ENCODE data around the gene TEX22. TPM values are rescaled to one million over a fixed set of nuclear protein-coding genes. Genes with fewer than 3 reads are reported as not detected.
"Not testable (repeated sequence)": the region's sequence is repeated elsewhere in the genome, so short reads cannot be mapped to it uniquely, and the experiment has no call there.

Gene TEX22
- total RNA-seq (2014; rRNA removed; shearing (Covaris generic)) = 0.41 and 2.0 TPM in 2 replicates

GRCh38 chr14:105398044-105398725, at the start of gene TEX22:
Gene TEX22, plus strand, starts transcription at chr14:105398538. Its CDS starts 803 bp downstream, at chr14:105399341.
- in situ Hi-C loops (cut with HindIII; ENCODE audit: low sequenced_read_pairs) = no loop called here
- peak; percentile 73 for DNase-seq (ENCODE audit: low spot score)

- in situ Hi-C loops (cut with HindIII; ENCODE audit: low sequenced_read_pairs) = no loop called here
Measured at GRCh38 chr14:105348945-105349699, 49.2 kb upstream of the TEX22 start.

DNA sequence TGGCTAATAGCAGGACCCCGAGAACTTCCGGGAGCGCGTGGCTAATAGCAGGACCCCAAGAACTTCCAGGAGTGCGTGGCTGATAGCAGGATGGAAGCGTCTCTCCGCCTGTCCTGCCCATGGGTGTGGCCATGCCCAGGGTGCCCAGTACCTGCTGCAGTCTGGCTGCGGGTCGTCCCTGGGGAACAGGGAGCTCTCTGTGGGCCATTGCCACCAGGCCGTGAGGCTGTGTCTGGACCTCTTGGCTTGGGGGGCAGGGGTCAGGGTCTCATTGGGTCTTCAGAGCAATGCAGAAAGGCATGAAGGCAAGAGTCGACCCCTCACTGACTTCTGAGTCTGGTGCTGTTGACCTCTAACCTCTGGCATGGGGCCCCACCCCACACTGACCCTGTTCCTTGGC, 48.3 kb upstream of the TEX22 start:
- in situ Hi-C loops (cut with HindIII; ENCODE audit: low sequenced_read_pairs) = no loop called here
- no peak for DNase-seq (ENCODE audit: low spot score)

More at GRCh38 chr14:105348945-105349699, 49.2 kb upstream of the TEX22 start:
- no peak for DNase-seq (ENCODE audit: low spot score)

DNA sequence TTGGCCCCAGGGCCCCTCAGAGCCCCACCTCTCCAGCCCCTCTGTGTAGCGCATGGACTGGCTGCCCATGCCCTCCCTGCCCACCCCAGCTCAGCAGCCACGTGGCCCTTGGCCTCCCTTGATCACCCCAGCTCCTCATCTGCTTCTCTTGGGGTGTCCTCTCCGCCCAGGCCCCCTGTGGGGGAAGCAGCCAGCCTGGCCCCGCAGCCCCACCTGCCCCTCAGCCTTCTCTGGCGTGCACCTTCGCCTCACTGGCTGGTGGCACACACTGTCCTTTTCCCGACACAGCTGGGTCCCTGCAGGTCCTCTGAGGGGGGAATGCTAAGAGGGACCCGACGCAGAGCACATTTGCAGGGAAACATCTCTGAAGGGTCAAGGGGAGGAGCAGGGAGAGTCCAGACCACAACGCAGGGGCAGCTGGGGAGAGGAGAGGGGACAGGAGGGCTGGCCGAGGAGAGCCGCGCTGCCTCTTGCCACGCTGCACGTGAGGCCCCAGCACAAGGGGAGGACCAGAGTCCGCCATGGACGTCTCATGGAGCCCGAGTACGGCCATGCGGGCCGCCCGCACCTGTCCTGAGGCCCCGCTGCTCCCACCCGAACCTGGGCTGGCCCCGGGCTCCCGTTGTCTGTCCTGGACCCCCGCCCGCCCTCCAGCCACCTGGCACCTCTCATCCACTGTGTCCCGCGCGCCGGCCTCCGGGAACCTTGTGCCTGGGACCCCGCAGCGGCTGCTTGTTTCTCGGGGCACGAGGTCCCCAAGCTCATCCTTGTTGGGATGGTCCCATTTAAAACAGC, 47.7 kb upstream of the TEX22 start:
- in situ Hi-C loops (cut with HindIII; ENCODE audit: low sequenced_read_pairs) = no loop called here
- no peak for DNase-seq (ENCODE audit: low spot score)

DNA sequence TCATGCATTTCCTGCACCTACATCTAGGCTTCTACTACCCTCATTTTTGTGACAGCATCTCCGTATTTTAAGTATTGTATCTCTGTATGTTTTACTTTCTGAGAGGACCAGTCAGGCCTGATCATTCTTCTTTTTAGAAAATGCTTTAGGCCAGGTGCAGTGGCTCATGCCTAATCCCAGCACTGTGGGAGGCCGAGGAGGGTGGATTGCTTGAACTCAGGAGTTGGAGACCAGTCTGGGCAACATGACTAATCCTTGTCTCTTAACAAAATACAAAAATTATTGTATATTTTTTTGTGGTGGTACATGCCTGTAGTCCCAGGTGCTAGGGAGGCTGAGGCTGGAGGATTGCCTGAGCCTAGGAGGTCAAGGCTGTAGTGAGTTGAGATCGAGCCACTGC, 46.9 kb upstream of the TEX22 start:
- DNase-seq (ENCODE audit: low spot score) = no peak
- in situ Hi-C loops (cut with HindIII; ENCODE audit: low sequenced_read_pairs) = no loop called here

- DNase-seq (ENCODE audit: low spot score) = peak; percentile 94
- in situ Hi-C loops (cut with HindIII; ENCODE audit: low sequenced_read_pairs) = no loop called here
Measured at GRCh38 chr14:105351920-105352851, 46.2 kb upstream of the TEX22 start.

- in situ Hi-C loops (cut with HindIII; ENCODE audit: low sequenced_read_pairs) = no loop called here
- DNase-seq (ENCODE audit: low spot score) = no peak
Measured at GRCh38 chr14:105353136-105353535, 45.2 kb upstream of the TEX22 start.

DNA sequence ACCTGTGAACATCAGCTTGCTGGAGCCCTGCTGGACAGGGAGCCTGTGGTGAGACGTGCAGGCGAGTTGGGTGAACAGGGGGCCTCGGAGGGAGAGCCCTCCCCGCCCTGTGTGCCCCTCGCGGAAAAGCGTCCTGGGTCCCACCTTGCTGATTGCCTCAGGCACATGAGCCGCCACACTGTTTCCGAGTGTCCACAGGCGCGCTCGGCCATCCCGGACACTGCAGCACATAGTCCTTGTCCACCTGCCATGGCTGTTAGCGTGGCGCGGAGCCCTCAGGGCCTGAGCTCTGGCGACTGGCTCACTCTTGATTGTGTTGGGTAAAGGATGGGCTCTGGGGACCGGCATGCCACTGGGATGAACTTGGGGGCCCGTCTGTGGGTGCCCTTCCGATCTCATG, 43.8 kb upstream of the TEX22 start:
- in situ Hi-C loops (cut with HindIII; ENCODE audit: low sequenced_read_pairs) = no loop called here
- DNase-seq (ENCODE audit: low spot score) = no peak

DNA sequence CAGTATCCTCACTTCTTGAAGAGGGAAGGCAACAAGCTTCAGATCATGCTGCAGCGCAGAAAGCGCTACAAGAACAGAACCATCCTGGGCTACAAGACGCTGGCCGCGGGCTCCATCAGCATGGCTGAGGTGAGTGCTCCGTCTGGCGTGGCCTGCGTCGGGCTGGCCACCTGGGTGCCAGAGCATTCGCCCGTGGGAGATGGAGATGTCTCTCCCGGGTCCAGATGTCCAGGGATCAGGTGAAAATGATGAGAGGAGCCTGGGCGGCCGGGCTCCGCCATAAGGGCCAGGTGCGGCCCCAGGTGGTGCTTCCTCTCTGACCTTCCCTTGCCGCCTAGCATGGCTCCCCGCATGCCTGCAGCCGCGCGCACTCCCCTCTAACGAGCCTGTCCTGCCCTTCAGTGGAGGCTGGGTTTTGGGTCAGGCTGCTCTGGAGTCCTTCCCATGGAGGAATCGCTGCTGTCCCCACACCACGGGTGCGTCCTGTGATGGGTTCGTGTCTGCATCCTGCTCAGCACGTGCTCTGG, 43.2 kb upstream of the TEX22 start:
- no peak for DNase-seq (ENCODE audit: low spot score)
- in situ Hi-C loops (cut with HindIII; ENCODE audit: low sequenced_read_pairs) = no loop called here

GRCh38 chr14:105355850-105356604, 42.3 kb upstream of the TEX22 start:
- DNase-seq (ENCODE audit: low spot score) = no peak
- in situ Hi-C loops (cut with HindIII; ENCODE audit: low sequenced_read_pairs) = no loop called here

GRCh38 chr14:105356927-105357326, 41.4 kb upstream of the TEX22 start:
- in situ Hi-C loops (cut with HindIII; ENCODE audit: low sequenced_read_pairs) = no loop called here
- DNase-seq (ENCODE audit: low spot score) = no peak

DNA sequence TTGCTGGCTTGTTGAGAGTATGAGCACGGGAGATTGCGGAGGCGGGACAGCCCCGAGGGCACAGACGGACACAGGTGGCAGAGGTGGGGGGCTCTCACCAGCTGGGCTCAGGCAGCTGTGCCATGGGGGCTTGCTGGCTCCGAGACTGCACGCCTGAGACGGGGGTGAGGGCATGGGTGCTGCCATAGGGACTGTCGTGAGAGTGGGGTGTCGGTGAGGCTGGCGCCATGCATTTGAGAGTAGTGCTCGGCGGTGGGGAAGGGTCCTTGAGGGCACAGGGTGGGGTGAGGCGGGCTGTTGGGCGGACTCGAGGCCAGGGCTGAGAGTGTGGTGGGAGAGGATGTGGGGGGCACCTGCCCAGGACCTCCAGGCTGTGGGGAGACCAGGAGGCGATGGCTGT, 40.7 kb upstream of the TEX22 start:
- in situ Hi-C loops (cut with HindIII; ENCODE audit: low sequenced_read_pairs) = no loop called here
- DNase-seq (ENCODE audit: low spot score) = no peak

DNA sequence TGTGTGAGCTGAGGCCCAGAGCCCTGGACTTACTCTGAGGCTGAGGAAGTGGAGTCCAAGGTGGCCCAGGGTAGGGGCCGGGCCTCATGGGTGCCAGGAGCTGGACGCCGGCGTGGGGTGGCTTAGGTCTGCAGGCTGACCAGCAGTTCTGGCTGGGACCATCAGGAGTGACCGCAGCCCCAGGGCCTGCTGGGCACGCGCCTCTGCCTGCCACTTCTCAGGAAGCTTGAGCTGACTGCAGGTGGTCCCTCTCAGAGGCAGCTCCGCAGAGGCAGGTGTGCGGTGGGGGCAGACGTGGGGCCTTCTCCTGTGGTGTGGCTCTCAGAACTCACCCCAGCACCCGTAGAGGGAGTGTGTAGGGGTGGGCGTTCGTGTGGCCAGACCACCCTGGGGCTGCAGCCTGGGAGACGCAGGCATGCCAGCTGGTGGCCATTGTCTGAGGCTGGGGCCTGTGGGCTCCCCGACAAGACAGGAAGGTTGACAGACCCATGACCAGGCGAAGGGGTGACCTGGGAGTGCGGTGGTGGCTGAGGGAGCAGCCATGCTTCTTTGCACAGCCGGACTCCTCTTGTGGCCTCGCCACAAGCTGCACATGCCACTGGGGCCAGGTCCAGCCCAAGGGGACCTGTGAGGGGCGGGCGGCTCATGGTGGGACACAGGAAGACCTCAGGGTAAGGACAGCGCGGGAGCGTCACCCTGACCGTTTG, 40.0 kb upstream of the TEX22 start:
- in situ Hi-C loops (cut with HindIII; ENCODE audit: low sequenced_read_pairs) = no loop called here
- no peak for DNase-seq (ENCODE audit: low spot score)

GRCh38 chr14:105358943-105359342, 39.4 kb upstream of the TEX22 start:
- in situ Hi-C loops (cut with HindIII; ENCODE audit: low sequenced_read_pairs) = no loop called here
- DNase-seq (ENCODE audit: low spot score) = no peak

DNA sequence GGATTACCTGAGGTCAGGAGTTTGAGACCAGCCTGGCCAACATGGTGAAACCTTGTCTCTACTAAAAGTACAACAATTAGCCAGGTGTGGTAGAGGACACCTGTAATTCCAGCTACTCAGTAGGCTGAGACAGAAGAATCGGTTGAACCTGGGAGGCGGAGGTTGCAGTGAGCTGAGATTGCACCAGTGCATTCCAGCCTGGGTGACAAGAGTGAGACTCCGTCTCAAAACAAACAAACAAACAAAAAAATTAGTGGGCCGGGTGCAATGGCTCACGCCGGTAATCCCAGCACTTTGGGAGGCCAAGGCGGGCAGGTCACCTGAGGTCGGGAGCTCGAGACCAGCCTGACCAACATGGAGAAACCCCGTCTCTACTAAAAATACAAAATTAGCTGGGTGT, 36.9 kb upstream of the TEX22 start:
- DNase-seq (ENCODE audit: low spot score); in situ Hi-C loops (cut with HindIII; ENCODE audit: low sequenced_read_pairs): not testable (repeated sequence)

- in situ Hi-C loops (cut with HindIII; ENCODE audit: low sequenced_read_pairs) = no loop called here
- no peak for DNase-seq (ENCODE audit: low spot score)
Measured at GRCh38 chr14:105363847-105364708, 34.3 kb upstream of the TEX22 start.

DNA sequence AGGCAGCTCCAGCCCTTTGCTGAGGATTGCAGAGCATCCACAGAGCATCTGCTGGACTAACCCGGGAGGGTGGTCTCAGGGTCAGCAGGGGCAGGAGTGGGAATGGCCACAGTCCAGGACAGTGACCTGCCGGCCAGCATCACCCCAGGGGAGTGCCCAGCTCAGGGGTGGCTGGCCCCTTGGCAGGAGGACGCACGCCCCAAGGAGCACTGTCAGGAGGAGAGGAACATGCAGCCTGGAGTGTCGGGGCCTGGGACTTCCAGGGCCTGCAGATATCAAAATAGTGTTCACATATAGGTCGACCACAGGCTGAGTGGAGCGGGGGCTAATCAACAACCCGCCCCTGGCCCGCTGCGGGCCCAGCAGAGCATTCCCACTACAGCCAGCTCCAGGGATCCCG, 33.2 kb upstream of the TEX22 start:
- no peak for DNase-seq (ENCODE audit: low spot score)
- in situ Hi-C loops (cut with HindIII; ENCODE audit: low sequenced_read_pairs) = no loop called here

Data from G401 (cell line).